GM12875 (cell line): Measurements from ENCODE around the gene PLK3.
"Not testable (repeated sequence)": the region's sequence is repeated elsewhere in the genome, so short reads cannot be mapped to it uniquely, and the experiment has no call there.

Source experiments
- H3K4me3 ChIP-seq: one replicate; pipeline ENCODE4 v1.5.1; 2011; ENCODE audit warnings: low read depth, low read length, control low read depth
- CTCF ChIP-seq: IDR thresholded peaks from 2 replicates; pipeline ENCODE4 v1.5.1; 2011; ENCODE audit warnings: low read depth, mild to moderate bottlenecking, control low read depth, inconsistent platforms, low read length, moderate library complexity, borderline replicate concordance; ENCODE audit not compliant: insufficient read depth

The PLK3 gene

GRCh38 chr1:44820328-44821239 is 20.4 kb downstream of the PLK3 start:
- no peak for TF ChIP-seq CTCF

GRCh38 chr1:44821240-44821715 is 21.1 kb downstream of the PLK3 start:
- H3K4me3 ChIP-seq, result no peak overlapping the region
- TF ChIP-seq CTCF, result no peak

More at GRCh38 chr1:44820328-44821239, 20.4 kb downstream of the PLK3 start:
- peak overlapping the region; percentile 57 for H3K4me3 ChIP-seq

- no peak for TF ChIP-seq CTCF
- no peak overlapping the region for H3K4me3 ChIP-seq
These were observed 22.0 kb downstream of the PLK3 start for GRCh38 chr1:44822131-44822701.

- TF ChIP-seq CTCF, result no peak
- H3K4me3 ChIP-seq, result no peak overlapping the region
These were observed 22.8 kb downstream of the PLK3 start for GRCh38 chr1:44822981-44823451.

GRCh38 chr1:44824392-44824791 is 24.2 kb downstream of the PLK3 start:
- not testable (repeated sequence) for H3K4me3 ChIP-seq

- no peak overlapping the region for H3K4me3 ChIP-seq
- no peak for TF ChIP-seq CTCF
These were observed 26.4 kb downstream of the PLK3 start for GRCh38 chr1:44826375-44827196.
